Measurements from ENCODE around the gene KCNG3. TPM values are rescaled to one million over a fixed set of nuclear protein-coding genes. Genes with fewer than 3 reads are reported as not detected.

The KCNG3 gene
- total RNA-seq, 8 experiments from 2014 or later: 0.10 to 2.6 (median 0.65) TPM

DNA sequence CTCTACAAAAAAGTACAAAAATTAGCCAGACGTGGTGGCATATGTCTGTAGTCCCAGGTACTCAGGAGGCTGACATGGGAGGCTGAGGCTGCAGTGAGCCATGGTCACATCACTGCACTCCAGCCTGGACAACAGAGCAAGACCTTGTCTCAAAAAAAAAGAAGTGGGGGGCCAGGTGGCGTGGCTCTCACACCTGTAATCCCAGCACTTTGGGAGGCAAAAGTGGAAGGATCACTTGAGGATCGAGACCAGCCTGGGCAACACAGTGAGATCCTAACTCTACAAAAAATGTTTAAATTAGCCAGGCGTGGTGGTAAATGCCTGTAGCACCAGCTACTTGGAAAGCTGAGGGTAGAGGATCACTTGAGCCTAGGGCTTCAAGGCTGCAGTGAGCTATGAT is 23.1 kb downstream of the KCNG3 start:
- WGBS, 10 experiments: 0 to 83% (median 36%) methylated on average over 1 to 3 of the region's 4 CpGs; no CpG with 5 or more reads in 6 of the 10 experiments
- Histone ChIP-seq H3K4me3 (no peak overlapping the region), H3K4me1 (replicated peaks in 1 of 2) (no peaks in the 10 kb centered on the region), H3K27ac (no peak overlapping the region)
- ATAC-seq (replicated peaks in 6 of 8): no peak
- in situ Hi-C loops (cut with MboI; ENCODE audit: low pct_unique_long_range_greater_than_20kb in 2 of 9, low sequenced_read_pairs in 9 of 9, unreplicated experiment in 9 of 9): no loop called here

DNA sequence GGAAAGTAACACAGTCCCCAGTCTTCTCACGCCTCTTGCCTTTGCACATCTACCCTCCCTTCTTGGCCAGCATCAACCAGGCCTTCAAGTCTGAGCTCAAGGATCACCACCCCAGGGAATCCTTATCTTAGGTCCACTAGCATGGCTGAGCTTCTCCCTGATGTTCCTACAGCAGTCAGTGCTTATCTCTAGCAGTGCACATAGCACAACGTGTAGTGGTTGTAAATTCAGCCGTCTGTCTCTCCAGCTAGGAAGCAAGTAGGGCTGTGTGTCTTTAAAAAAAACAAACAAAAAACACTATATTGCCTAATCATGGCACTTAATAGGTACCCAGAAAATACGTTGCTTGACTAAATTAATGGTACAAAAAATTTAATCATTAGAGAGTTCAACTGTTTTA is 29.2 kb downstream of the KCNG3 start:
- H3K4me1 ChIP-seq (replicated peaks in 1 of 2): no peaks in the 10 kb centered on the region
- 13 to 100% (median 78%) methylated on average over 1 to 4 of the region's 4 CpGs for WGBS, 10 experiments
- ATAC-seq (replicated peaks in 6 of 8): no peak
- no peak overlapping the region for H3K27ac ChIP-seq
- H3K4me3 ChIP-seq: no peak overlapping the region
- in situ Hi-C loops (cut with MboI; ENCODE audit: low pct_unique_long_range_greater_than_20kb in 2 of 9, low sequenced_read_pairs in 9 of 9, unreplicated experiment in 9 of 9): no loop called here

DNA sequence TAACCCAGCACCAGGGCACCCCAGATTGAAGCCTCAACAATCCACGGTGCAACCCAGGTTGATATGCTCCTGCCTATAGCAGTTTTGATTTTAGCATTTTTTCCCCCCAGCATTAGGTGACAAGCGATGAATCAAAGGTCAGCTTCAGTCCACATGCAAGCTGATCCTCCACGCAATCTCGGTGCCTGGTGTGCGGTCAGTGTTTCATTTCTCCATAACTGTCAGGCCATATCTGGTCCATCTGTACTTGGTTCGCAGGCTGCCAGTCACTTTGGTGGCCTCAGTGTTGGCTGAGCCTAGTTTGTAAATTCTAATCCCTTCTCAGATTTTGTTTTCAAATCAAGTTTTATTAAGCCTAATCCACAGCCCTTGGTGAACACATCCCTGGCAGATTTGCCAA is 30.2 kb downstream of the KCNG3 start:
- H3K4me1 ChIP-seq (replicated peaks in 1 of 2): no peaks in the 10 kb centered on the region
- in situ Hi-C loops (cut with MboI; ENCODE audit: low pct_unique_long_range_greater_than_20kb in 2 of 9, low sequenced_read_pairs in 9 of 9, unreplicated experiment in 9 of 9): no loop called here
- H3K27ac ChIP-seq: no peak overlapping the region
- no peak for ATAC-seq (replicated peaks in 6 of 8)
- WGBS, 10 experiments: 57 to 100% (median 87%) methylated on average over 1 to 6 of the region's 6 CpGs; no CpG with 5 or more reads in 4 of the 10 experiments
- no peak overlapping the region for H3K4me3 ChIP-seq

DNA sequence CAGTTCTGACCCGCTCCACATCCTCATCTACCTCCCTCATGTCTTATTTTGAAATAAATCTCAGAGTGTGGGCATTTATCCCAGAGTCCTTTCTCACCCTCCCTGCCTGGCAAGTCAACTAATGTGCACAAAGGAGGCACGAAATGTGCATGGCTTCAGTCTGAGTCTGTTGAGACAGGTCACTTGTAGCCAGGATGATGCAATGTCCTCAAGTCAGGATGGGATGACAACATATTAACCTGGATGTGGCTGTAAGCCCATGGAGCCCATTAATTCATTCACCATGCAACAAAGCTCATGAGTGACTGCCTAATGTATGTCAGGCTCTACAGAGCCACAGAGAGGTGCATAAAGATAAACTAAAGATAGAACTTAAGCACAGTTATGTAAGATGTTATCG is 34.5 kb downstream of the KCNG3 start:
- Histone ChIP-seq H3K4me1 (replicated peaks in 1 of 2) (no peaks in the 10 kb centered on the region), H3K27ac (no peak overlapping the region), H3K4me3 (no peak overlapping the region)
- ATAC-seq (replicated peaks in 6 of 8): peak in 1 of 8 experiments; percentile 41
- in situ Hi-C loops (cut with MboI; ENCODE audit: low pct_unique_long_range_greater_than_20kb in 2 of 9, low sequenced_read_pairs in 9 of 9, unreplicated experiment in 9 of 9): no loop called here
- WGBS, 10 experiments: 60 to 100% (median 97%) methylated on average over 1 to 2 of the region's 3 CpGs; no CpG with 5 or more reads in 2 of the 10 experiments

DNA sequence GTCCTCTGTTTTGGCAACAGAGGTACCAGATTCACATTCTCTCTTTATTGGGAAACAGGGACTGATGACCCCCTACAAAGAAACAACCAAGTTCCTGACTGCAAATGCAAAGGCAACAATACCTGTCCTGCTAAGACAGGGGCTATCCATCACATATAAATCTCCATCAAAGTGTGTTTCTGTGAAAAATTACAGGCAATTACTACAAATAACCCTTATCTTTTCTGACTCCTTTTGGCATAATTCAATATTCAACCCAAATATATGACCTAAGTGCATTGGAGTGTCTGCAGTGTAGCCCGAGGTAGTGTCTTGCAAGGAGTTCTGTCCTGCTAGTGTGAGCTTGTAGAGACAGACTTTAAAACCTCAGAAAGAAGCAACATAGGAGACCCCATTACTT is 35.4 kb downstream of the KCNG3 start:
- in situ Hi-C loops (cut with MboI; ENCODE audit: low pct_unique_long_range_greater_than_20kb in 2 of 9, low sequenced_read_pairs in 9 of 9, unreplicated experiment in 9 of 9): no loop called here
- no peak overlapping the region for H3K27ac ChIP-seq
- H3K4me1 ChIP-seq (replicated peaks in 1 of 2): no peaks in the 10 kb centered on the region
- H3K4me3 ChIP-seq: no peak overlapping the region
- ATAC-seq (replicated peaks in 6 of 8): no peak
- WGBS, 10 experiments: 67 to 100% (median 70%) methylated on average over 1 of the region's 1 CpG; no CpG with 5 or more reads in 7 of the 10 experiments

DNA sequence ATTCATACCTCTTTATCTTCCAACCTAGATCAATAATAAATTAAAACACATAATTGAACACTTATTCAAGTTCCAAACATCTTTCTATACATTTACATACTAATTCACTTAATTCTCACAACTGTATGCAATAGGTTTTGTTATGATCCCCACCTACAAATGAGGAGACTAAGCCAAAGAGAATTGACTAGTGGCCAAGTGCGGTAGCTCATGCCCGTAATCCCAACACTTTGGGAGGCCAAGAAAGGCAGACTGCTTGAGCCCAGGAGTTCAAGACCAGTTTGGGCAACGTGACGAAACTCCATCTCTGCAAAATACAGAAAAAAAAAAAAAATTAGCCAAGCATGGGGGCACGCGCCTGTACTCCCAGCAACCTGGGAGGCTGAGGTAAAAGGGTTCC is 36.8 kb downstream of the KCNG3 start:
- in situ Hi-C loops (cut with MboI; ENCODE audit: low pct_unique_long_range_greater_than_20kb in 2 of 9, low sequenced_read_pairs in 9 of 9, unreplicated experiment in 9 of 9): no loop called here
- 37 to 100% (median 83%) methylated on average over 1 to 6 of the region's 6 CpGs for WGBS, 10 experiments
- H3K4me1 ChIP-seq (replicated peaks in 1 of 2): no peaks in the 10 kb centered on the region
- no peak overlapping the region for H3K27ac ChIP-seq
- peak in 2 of 8 experiments; percentile 27 to 38 for ATAC-seq (replicated peaks in 6 of 8)
- no peak overlapping the region for H3K4me3 ChIP-seq

DNA sequence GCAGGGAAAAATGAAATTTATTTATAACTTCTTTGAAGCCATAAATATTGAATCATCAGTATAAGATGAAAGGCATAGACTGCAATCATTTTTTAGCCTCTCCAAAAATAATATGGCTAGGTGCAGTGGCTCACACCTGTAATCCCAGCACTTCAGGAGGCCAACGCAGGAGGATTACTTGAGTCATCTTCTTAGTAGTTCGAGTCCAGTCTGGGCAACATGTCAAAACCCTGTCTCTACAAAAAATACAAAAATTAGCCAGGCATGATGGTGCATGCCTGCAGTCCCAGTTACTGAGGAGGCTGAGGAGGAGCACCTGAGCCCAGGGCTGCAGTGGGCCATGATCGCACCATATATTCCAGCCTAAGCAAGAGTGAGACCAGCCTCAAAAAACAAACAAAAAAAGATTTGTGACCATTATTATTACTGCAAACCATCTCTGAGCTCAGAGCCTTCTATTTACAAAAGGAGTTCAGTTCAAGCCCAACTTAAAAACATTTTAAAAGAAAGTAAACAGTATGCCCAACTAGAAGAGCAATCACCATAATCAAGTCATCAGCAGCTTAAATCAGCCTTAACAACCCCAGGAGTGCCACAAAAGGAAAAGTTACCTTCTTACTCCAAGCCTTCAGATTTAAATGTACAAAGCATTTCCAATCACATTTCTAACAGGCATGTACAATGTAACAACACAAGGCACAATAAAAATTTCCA is 37.5 kb downstream of the KCNG3 start:
- WGBS, 10 experiments: 0 to 100% (median 98%) methylated on average over 1 to 3 of the region's 3 CpGs; no CpG with 5 or more reads in 2 of the 10 experiments
- H3K27ac ChIP-seq: no peak overlapping the region
- H3K4me3 ChIP-seq: no peak overlapping the region
- in situ Hi-C loops (cut with MboI; ENCODE audit: low pct_unique_long_range_greater_than_20kb in 2 of 9, low sequenced_read_pairs in 9 of 9, unreplicated experiment in 9 of 9): no loop called here
- H3K4me1 ChIP-seq (replicated peaks in 1 of 2): no peaks in the 10 kb centered on the region
- ATAC-seq (replicated peaks in 6 of 8): peak in 1 of 8 experiments; percentile 89

DNA sequence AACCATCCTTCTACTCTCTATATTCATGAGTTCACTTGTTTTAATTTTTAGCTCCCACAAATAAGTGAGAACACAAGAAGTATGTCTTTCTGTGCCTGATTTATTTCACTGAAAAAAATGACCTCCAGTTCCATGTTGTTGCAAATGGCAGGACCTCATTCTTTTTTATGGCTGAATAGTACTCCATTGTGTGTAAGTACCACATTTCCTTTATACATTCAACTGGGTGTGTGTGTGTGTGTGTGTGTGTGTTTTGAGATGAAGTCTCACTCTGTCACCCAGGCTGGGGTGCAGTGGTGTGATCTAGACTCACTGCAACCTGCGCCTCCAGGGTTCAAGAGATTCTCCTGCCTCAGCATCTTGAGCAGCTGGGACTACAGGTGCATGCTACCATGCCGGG is 41.2 kb downstream of the KCNG3 start:
- Histone ChIP-seq H3K27ac (no peak overlapping the region), H3K4me1 (replicated peaks in 1 of 2) (no peaks in the 10 kb centered on the region), H3K4me3 (no peak overlapping the region)
- in situ Hi-C loops (cut with MboI; ENCODE audit: low pct_unique_long_range_greater_than_20kb in 2 of 9, low sequenced_read_pairs in 9 of 9, unreplicated experiment in 9 of 9): no loop called here
- ATAC-seq (replicated peaks in 6 of 8): no peak
- WGBS, 10 experiments: 0 to 100% (median 100%) methylated on average over 1 of the region's 2 CpGs; no CpG with 5 or more reads in 7 of the 10 experiments

DNA sequence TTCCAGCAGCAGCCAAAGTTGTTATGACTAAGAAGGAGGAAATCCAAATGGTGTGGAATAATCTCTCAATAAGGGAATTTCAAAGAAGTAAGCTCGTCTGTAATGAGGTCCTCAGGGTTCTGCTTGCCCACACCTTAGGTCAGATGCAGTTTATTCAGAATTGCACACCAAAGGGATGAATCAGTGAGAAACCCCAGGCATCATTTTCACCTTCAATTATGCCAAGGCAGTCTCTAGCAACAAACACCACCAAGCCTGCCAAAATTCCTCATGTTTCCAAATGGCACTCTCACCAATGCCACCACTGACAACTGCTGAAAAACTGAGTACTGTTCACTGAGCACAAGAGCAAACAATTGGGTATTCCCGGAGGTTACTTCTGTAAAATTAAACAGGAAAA is 43.6 kb downstream of the KCNG3 start:
- ATAC-seq (replicated peaks in 6 of 8): peak in 3 of 8 experiments; percentile 35 to 61 (median 46)
- WGBS, 10 experiments: 60 to 100% (median 81%) methylated on average over 1 to 2 of the region's 2 CpGs; no CpG with 5 or more reads in 4 of the 10 experiments
- in situ Hi-C loops (cut with MboI; ENCODE audit: low pct_unique_long_range_greater_than_20kb in 2 of 9, low sequenced_read_pairs in 9 of 9, unreplicated experiment in 9 of 9): no loop called here
- H3K4me3 ChIP-seq: no peak overlapping the region
- H3K4me1 ChIP-seq (replicated peaks in 1 of 2): no peaks in the 10 kb centered on the region
- no peak overlapping the region for H3K27ac ChIP-seq

DNA sequence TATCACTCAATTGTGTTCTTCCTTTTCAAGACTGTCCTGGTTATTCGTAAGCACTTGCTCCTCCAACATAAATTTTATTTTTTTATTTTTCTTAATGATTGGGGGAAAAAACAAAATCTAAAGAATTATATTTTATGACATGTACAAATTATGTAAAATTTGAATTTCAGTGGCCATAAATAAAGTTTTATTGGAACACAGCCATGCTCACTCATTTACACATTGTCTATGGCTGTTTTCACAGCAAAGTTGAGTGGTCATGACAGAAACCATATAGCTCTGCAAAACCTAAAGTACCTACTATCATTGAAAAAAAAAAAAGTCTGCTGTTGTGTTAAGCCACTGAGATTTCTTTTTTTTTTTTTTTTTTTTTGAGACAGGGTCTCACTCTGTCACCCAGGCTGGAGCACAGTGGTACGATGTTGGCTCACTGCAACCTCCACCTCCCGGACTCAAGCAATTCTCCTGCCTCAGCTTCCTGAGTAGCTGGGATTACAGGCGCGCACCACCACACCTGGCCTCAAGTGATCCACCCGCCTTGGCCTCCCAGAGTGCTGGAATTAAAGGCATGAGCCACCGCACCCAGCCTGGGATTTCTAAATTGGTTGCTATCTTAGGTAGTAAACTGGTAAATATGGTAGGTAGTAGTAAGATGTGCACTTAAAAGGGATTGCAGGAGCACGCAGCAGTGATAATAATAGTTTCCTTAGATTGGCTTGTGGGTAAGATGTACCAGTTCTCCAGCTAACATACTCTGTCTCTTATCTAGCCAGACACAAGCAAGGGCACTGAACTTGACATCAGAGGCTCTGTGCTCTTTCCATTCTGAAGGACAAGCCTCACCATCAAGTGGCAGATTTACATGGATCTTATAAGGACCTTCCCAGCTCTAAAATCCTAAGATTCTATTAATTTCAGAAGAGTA is 44.4 kb downstream of the KCNG3 start:
- ATAC-seq (replicated peaks in 6 of 8): peak in 1 of 8 experiments; percentile 13
- no peak overlapping the region for H3K4me3 ChIP-seq
- H3K4me1 ChIP-seq (replicated peaks in 1 of 2): no peaks in the 10 kb centered on the region
- in situ Hi-C loops (cut with MboI; ENCODE audit: low pct_unique_long_range_greater_than_20kb in 2 of 9, low sequenced_read_pairs in 9 of 9, unreplicated experiment in 9 of 9): no loop called here
- 75 to 100% (median 90%) methylated on average over 1 to 6 of the region's 8 CpGs; no CpG with 5 or more reads in 3 of the 10 experiments for WGBS, 10 experiments
- no peak overlapping the region for H3K27ac ChIP-seq

DNA sequence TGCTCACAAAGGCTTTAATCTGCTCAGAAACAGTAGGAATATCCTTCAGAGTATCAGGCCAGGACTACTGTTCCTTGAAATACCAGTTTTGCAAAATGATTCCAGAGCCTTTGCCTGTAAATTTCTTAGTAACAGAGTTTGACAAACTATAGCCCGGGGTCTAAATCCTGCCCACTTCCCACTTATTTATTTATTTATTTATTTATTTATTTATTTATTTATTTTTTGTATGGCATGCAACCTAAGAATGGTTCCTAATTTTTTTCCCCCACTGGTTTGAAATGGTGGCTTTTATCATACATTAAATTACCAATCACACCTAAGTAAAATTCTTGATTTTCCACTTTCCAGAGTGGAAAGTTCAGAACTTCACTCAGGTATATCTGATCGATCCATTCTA is 45.6 kb downstream of the KCNG3 start:
- H3K4me3 ChIP-seq: no peak overlapping the region
- no peaks in the 10 kb centered on the region for H3K4me1 ChIP-seq (replicated peaks in 1 of 2)
- WGBS, 10 experiments: 7 to 100% (median 78%) methylated on average over 1 to 2 of the region's 2 CpGs
- in situ Hi-C loops (cut with MboI; ENCODE audit: low pct_unique_long_range_greater_than_20kb in 2 of 9, low sequenced_read_pairs in 9 of 9, unreplicated experiment in 9 of 9): no loop called here
- H3K27ac ChIP-seq: no peak overlapping the region
- no peak for ATAC-seq (replicated peaks in 6 of 8)

DNA sequence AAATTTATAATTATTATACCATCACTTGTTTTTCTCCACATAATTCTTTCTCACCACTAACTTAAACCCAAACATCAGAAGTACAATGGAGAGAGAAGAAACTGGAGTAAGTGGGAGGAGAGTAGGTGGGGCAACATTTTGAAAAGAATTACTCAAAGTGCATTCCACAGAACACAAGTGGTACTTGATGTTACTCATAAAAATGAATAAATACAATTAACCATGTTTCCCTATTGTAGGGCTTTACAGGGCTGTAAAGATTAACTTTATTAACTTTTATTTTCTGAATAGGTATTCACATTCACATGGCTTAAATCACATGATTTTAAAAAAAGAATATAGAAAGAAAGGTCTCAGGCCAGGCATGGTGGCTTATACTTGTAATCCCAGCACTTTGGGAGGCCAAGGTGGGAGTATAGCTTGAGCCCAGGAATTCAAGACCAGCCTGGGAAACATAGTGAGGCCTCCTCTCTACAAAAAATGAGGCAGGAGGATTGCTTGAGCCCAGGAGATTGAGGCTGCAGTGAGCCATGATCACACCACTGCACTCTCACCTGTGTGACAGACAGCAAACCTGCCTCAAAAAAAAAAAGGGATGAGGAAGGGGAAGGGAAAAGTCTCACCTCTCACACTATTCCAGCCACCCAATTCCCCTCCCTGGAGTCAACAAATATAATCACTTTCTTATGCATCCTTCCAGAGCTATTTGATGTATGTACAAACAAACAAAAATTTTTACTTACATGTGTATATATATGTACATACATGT is 47.1 kb downstream of the KCNG3 start:
- no peaks in the 10 kb centered on the region for H3K4me1 ChIP-seq (replicated peaks in 1 of 2)
- ATAC-seq (replicated peaks in 6 of 8): peak in 1 of 8 experiments; percentile 44
- in situ Hi-C loops (cut with MboI; ENCODE audit: low pct_unique_long_range_greater_than_20kb in 2 of 9, low sequenced_read_pairs in 9 of 9, unreplicated experiment in 9 of 9): no loop called here
- no peak overlapping the region for H3K4me3 ChIP-seq
- no peak overlapping the region for H3K27ac ChIP-seq

Measured in motor neuron (in vitro differentiated cells).